Esophagus muscularis mucosa (tissue), 3 donors: ENCODE measurements around the gene RABEP1.
"Not testable (repeated sequence)": the region's sequence is repeated elsewhere in the genome, so short reads cannot be mapped to it uniquely, and the experiment has no call there.

Source experiments
- POLR2A ChIP-seq: fragments of 450-650 bp; IDR thresholded peaks from one replicate; pipeline ENCODE4 v1.6.1; 2017; ENCODE audit warnings: antibody characterized with exemption, moderate library complexity, mild to moderate bottlenecking, low read depth
- POLR2AphosphoS5 ChIP-seq, 2 donors: sonication (generic); formaldehyde crosslinking; IDR thresholded peaks; one replicate each; pipeline ENCODE4 v1.6.1; 2017; ENCODE audit warnings: antibody characterized with exemption in 2 of 2
- TF ChIP-seq, protein P1 (sequence below), 3 experiments: fragments of 200-600 bp in 2 of 3; fragments of 450-650 bp in 1 of 3; sonication (generic) in 2 of 3; IDR thresholded peaks; one replicate each; pipeline ENCODE4 v1.5.1; 2017 to 2019; ENCODE audit warnings: antibody characterized with exemption in 3 of 3, mild to moderate bottlenecking in 2 of 3, moderate library complexity in 1 of 3

DNA sequence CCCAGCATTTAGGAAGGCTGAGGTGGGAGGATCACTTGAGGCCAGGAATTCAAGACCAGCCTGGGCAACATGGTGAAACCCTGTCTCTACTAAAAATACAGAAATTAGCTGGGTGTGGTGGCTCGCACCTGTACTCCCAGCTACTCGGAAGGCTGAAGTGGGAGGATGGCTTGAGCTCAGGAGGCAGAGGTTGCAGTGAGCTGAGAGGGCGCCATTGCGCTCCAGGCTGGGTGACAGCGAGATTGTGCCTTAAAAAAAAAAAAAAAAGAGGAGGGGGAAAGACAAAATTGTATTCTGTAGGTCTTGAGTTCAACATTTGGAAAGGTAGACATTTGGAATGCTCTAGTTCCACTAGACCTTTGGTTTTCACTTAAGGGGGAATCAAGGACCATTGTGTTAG, 149.2 kb downstream of the RABEP1 start:
- TF ChIP-seq, protein P1, sequence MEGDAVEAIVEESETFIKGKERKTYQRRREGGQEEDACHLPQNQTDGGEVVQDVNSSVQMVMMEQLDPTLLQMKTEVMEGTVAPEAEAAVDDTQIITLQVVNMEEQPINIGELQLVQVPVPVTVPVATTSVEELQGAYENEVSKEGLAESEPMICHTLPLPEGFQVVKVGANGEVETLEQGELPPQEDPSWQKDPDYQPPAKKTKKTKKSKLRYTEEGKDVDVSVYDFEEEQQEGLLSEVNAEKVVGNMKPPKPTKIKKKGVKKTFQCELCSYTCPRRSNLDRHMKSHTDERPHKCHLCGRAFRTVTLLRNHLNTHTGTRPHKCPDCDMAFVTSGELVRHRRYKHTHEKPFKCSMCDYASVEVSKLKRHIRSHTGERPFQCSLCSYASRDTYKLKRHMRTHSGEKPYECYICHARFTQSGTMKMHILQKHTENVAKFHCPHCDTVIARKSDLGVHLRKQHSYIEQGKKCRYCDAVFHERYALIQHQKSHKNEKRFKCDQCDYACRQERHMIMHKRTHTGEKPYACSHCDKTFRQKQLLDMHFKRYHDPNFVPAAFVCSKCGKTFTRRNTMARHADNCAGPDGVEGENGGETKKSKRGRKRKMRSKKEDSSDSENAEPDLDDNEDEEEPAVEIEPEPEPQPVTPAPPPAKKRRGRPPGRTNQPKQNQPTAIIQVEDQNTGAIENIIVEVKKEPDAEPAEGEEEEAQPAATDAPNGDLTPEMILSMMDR (IDR thresholded peaks at IDR 0.05), result not testable (repeated sequence)
- TF ChIP-seq POLR2A; POLR2AphosphoS5 (IDR thresholded peaks at IDR 0.05): not testable (repeated sequence)
